MCF 10A (cell line): Measurements from ENCODE around the gene GREB1L. TPM values are rescaled to one million over a fixed set of nuclear protein-coding genes. Genes with fewer than 3 reads are reported as not detected.

Source experiments
- BruUV-seq: library from RNA; stranded (reverse); fragments of 400-500 nt; replicated peaks from 2 replicates; lab custom pipeline; 2021; lab: Mats Ljungman, UMichigan
- CTCF ChIA-PET: fragments of 300-600 bp; sonication (Branson Sonifier 250); formaldehyde crosslinking; extraction: SDS; loops from one replicate; lab custom pipeline; 2021; ENCODE audit warnings: antibody characterized with exemption, inconsistent platforms; lab: Yijun Ruan, JAX
- POLR2A ChIA-PET: fragments of 300-600, 350-650 bp; sonication (Branson Sonifier 250); formaldehyde crosslinking; extraction: SDS; loops from one replicate; lab custom pipeline; 2020; ENCODE audit warnings: antibody characterized with exemption, inconsistent platforms; lab: Yijun Ruan, JAX
- DNase-seq: peaks from one replicate; pipeline ENCODE4 v3.0.0-alpha.2; 2018; ENCODE audit not compliant: unreplicated experiment
- H3K27ac Mint-ChIP-seq: one replicate; pipeline ENCODE4 v1.8.0; 2022; ENCODE audit warnings: mild to moderate bottlenecking, low read depth, mixed read lengths; ENCODE audit not compliant: unreplicated experiment
- H3K27me3 Mint-ChIP-seq: one replicate; pipeline ENCODE4 v1.8.0; 2022; ENCODE audit warnings: mixed read lengths; ENCODE audit not compliant: insufficient read depth, unreplicated experiment
- H3K36me3 Mint-ChIP-seq: one replicate; pipeline ENCODE4 v1.8.0; 2022; ENCODE audit warnings: mild to moderate bottlenecking, moderate library complexity, mixed read lengths; ENCODE audit not compliant: insufficient read depth, unreplicated experiment
- H3K4me1 Mint-ChIP-seq: one replicate; pipeline ENCODE4 v1.8.0; 2022; ENCODE audit warnings: mixed read lengths; ENCODE audit not compliant: insufficient read depth, unreplicated experiment
- H3K4me3 Mint-ChIP-seq: one replicate; pipeline ENCODE4 v1.8.0; 2022; ENCODE audit warnings: mild to moderate bottlenecking, moderate library complexity, mixed read lengths; ENCODE audit not compliant: unreplicated experiment
- H3K9me3 Mint-ChIP-seq: one replicate; pipeline ENCODE4 v1.8.0; 2022; ENCODE audit warnings: mixed read lengths; ENCODE audit not compliant: unreplicated experiment
- intact Hi-C: fragments of 100-400 bp; cut with micrococcal nuclease; formaldehyde crosslinking; loops from 2 replicates; pipeline ENCODE4 v1.14.1; 2022
- total RNA-seq: library from RNA; stranded (reverse); gene quantifications from 2 replicates; pipeline ENCODE4 v1.2.3, GENCODE V29; 2022
- TF ChIP-seq, protein P1 (sequence below): fragments of 200-600 bp; IDR thresholded peaks from one replicate; pipeline ENCODE4 v1.8.0; 2022; ENCODE audit warnings: antibody characterized with exemption, mild to moderate bottlenecking; ENCODE audit not compliant: unreplicated experiment

GREB1L gene
- total RNA-seq, 1 experiment from 2014 or later, result 9.4 TPM

DNA sequence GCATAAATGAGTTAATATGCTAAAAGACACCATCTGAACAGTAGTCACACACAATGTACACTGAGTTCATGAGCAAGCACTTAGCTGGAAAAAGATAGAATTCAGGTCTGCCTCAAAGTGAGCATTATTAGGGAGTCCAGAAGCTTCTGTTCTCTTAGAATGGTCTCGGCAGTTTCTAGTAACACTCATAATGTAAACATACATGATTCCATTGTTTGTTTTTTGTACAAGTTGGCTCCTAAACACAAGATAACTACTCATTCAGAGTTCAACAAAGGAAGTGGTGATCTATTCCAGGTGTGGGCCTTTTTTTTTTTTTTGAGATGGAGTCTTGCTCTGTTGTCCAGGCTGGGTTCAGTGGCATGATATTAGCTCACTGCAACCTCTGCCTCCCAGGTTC is 292.3 kb downstream of the GREB1L start:
- Mint-ChIP-seq H3K4me3 (no peak overlapping the region), H3K4me1 (no peaks in the 10 kb centered on the region), H3K27ac (no peak overlapping the region), H3K27me3 (no peaks in the 10 kb centered on the region), H3K36me3 (peaks cover 76% of the 10 kb centered on the region), H3K9me3 (no peaks in the 10 kb centered on the region)
- ChIA-PET CTCF (no interaction called here), POLR2A (no interaction called here)
- TF ChIP-seq, protein P1, sequence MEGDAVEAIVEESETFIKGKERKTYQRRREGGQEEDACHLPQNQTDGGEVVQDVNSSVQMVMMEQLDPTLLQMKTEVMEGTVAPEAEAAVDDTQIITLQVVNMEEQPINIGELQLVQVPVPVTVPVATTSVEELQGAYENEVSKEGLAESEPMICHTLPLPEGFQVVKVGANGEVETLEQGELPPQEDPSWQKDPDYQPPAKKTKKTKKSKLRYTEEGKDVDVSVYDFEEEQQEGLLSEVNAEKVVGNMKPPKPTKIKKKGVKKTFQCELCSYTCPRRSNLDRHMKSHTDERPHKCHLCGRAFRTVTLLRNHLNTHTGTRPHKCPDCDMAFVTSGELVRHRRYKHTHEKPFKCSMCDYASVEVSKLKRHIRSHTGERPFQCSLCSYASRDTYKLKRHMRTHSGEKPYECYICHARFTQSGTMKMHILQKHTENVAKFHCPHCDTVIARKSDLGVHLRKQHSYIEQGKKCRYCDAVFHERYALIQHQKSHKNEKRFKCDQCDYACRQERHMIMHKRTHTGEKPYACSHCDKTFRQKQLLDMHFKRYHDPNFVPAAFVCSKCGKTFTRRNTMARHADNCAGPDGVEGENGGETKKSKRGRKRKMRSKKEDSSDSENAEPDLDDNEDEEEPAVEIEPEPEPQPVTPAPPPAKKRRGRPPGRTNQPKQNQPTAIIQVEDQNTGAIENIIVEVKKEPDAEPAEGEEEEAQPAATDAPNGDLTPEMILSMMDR, result no peak
- no peak for DNase-seq
- intact Hi-C loops, result no loop called here
- BruUV-seq, result no TSS peak

DNA sequence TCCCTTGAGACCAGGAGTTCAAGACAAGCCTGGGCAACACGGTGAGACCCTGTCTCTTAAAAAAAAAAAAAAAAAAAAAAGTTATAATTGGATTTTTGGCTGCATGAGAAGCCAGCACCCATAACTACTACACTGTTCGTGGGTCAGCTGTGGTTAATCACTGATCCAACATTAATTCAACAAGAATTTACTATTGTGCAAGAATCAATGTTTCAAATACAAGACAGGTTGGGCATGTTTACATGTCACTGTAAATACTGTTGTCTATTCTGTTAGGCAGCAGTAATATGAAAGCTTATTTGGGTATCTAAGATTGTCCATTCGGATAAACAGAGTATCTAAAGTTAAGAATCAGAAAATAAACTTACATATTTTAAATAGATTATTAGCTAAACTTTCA is 296.2 kb downstream of the GREB1L start:
- Mint-ChIP-seq H3K9me3 (no peaks in the 10 kb centered on the region), H3K36me3 (peaks cover 51% of the 10 kb centered on the region), H3K27me3 (no peaks in the 10 kb centered on the region), H3K4me3 (no peak overlapping the region), H3K4me1 (no peaks in the 10 kb centered on the region), H3K27ac (no peak overlapping the region)
- no TSS peak for BruUV-seq
- intact Hi-C loops, result no loop called here
- no peak for DNase-seq
- CTCF ChIA-PET, result no interaction called here
- TF ChIP-seq, protein P1, result no peak
- POLR2A ChIA-PET, result interaction anchor here (0.6 to 1.3 kb wide), 2 partner anchors 10 to 17 kb away, joined by 3 to 4 read pairs; no protein-coding TSS in a partner anchor

DNA sequence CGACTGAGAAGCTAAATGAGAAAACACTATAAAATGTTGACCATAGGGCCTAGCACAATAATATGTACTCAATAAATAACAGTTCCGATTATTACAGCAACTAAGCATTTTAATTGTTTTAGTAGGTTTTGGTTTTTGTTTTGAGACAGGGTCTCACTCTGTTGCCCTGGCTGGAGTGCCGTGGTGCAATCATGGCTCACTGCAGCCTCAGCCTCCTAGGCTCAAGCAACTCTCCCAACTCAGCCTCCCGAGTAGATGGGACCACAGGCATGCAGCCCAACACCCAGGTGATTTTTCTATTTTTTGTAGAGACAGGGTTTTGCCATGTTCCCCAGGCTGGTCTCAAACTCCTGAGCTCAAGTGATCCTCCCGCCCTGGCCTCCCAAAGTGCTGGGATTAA is 304.4 kb downstream of the GREB1L start:
- Mint-ChIP-seq H3K4me1 (no peaks in the 10 kb centered on the region), H3K27me3 (no peaks in the 10 kb centered on the region), H3K36me3 (peaks cover 25% of the 10 kb centered on the region), H3K9me3 (no peaks in the 10 kb centered on the region), H3K4me3 (no peak overlapping the region), H3K27ac (no peak overlapping the region)
- intact Hi-C loops, result no loop called here
- POLR2A ChIA-PET, result interaction anchor here (1.1 kb wide), 1 partner anchor 10 kb away, joined by 5 read pairs; no protein-coding TSS in a partner anchor
- CTCF ChIA-PET, result no interaction called here
- no TSS peak for BruUV-seq
- TF ChIP-seq, protein P1, result no peak
- DNase-seq, result no peak

DNA sequence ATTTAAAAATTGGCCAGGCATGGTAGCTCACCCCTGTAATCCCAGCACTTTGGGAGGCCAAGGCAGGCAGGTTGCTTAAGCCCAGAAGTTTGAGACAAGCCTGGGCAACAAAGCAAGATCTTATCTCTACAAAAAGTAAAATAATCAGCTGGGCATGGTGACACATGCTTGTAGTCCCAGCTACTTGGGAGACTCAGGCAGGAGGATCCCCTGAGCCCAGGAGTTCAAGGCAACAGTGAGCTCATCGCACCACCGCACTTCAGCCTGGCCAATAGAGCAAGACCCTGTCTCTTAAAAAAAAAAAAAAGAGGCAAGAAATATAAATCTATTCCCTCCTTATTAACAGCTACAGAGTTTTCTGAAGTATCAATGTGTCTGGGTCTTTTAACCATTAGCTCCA is 306.6 kb downstream of the GREB1L start:
- CTCF ChIA-PET, result interaction anchor here (0.5 to 0.6 kb wide), 2 partner anchors 8 to 27 kb away, joined by 3 to 4 read pairs; no protein-coding TSS in a partner anchor
- DNase-seq, result no peak
- TF ChIP-seq, protein P1, result no peak
- H3K27ac Mint-ChIP-seq, result no peak overlapping the region
- no peaks in the 10 kb centered on the region for H3K27me3 Mint-ChIP-seq
- intact Hi-C loops, result no loop called here
- no peaks in the 10 kb centered on the region for H3K4me1 Mint-ChIP-seq
- no TSS peak for BruUV-seq
- no peak overlapping the region for H3K4me3 Mint-ChIP-seq
- H3K9me3 Mint-ChIP-seq, result no peaks in the 10 kb centered on the region
- H3K36me3 Mint-ChIP-seq, result peaks cover 34% of the 10 kb centered on the region
- POLR2A ChIA-PET, result interaction anchor here (0.6 to 1.6 kb wide), 3 partner anchors 11 to 365 kb away, joined by 3 to 4 read pairs (median 3); no protein-coding TSS in a partner anchor
